ENCODE measurements around the gene RAB4A.

- TF ChIP-seq, protein P1, sequence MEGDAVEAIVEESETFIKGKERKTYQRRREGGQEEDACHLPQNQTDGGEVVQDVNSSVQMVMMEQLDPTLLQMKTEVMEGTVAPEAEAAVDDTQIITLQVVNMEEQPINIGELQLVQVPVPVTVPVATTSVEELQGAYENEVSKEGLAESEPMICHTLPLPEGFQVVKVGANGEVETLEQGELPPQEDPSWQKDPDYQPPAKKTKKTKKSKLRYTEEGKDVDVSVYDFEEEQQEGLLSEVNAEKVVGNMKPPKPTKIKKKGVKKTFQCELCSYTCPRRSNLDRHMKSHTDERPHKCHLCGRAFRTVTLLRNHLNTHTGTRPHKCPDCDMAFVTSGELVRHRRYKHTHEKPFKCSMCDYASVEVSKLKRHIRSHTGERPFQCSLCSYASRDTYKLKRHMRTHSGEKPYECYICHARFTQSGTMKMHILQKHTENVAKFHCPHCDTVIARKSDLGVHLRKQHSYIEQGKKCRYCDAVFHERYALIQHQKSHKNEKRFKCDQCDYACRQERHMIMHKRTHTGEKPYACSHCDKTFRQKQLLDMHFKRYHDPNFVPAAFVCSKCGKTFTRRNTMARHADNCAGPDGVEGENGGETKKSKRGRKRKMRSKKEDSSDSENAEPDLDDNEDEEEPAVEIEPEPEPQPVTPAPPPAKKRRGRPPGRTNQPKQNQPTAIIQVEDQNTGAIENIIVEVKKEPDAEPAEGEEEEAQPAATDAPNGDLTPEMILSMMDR (conservative IDR thresholded peaks at IDR 0.05; ENCODE audit: low read length): no peak
- no peak for TF ChIP-seq EZH2phosphoT487 (IDR thresholded peaks at IDR 0.05; ENCODE audit: borderline replicate concordance, low read depth, low read length)
Measured at GRCh38 chr1:229352975-229353374, 82.1 kb downstream of the RAB4A start.

Data from OCI-LY7 (cell line).